ENCODE data around the gene ITGB3BP. TPM values are rescaled to one million over a fixed set of nuclear protein-coding genes. Genes with fewer than 3 reads are reported as not detected.

ITGB3BP gene
- total RNA-seq, 2 donors from 2014 or later: 6.7 TPM; not detected in 1

DNA sequence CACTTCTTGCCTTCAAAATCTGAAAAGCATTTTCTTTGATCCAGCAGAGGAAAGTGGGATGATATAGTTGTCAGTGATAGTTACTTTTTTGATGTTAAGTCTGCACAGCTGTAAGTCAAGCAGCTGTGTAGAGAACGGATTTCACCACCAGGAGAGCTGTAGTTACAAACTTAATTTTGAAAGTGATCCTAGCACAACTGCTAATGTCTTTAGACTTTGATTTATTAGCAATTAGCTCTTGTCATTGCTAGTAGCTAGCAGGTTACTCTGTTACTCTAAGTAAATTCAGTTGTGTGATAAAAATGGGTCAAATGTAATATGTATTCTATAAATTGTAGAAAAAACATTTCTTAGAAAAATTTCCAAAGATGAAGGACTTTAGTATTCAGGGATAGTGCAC, 109.6 kb downstream of the ITGB3BP start:
- Histone ChIP-seq H3K4me1 (no peaks in the 10 kb centered on the region), H3K36me3 (replicated peaks in 1 of 2; ENCODE audit: insufficient read depth in 1 of 2, low read depth in 2 of 2) (no peaks in the 10 kb centered on the region), H3K4me3 (no peak overlapping the region), H3K27me3 (no peaks in the 10 kb centered on the region), H3K27ac (no peak overlapping the region), H3K9me3 (no peaks in the 10 kb centered on the region)
- intact Hi-C loops (cut with DNase I): no loop called here
- ATAC-seq (no peak), DNase-seq (no peak)
- TF ChIP-seq, protein P1, sequence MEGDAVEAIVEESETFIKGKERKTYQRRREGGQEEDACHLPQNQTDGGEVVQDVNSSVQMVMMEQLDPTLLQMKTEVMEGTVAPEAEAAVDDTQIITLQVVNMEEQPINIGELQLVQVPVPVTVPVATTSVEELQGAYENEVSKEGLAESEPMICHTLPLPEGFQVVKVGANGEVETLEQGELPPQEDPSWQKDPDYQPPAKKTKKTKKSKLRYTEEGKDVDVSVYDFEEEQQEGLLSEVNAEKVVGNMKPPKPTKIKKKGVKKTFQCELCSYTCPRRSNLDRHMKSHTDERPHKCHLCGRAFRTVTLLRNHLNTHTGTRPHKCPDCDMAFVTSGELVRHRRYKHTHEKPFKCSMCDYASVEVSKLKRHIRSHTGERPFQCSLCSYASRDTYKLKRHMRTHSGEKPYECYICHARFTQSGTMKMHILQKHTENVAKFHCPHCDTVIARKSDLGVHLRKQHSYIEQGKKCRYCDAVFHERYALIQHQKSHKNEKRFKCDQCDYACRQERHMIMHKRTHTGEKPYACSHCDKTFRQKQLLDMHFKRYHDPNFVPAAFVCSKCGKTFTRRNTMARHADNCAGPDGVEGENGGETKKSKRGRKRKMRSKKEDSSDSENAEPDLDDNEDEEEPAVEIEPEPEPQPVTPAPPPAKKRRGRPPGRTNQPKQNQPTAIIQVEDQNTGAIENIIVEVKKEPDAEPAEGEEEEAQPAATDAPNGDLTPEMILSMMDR (IDR thresholded peaks at IDR 0.05): no peak
- no peak for TF ChIP-seq POLR2A (IDR thresholded peaks at IDR 0.05)
- WGBS, 2 donors: 83 to 84% methylated on average over 1 of the region's 1 CpG

DNA sequence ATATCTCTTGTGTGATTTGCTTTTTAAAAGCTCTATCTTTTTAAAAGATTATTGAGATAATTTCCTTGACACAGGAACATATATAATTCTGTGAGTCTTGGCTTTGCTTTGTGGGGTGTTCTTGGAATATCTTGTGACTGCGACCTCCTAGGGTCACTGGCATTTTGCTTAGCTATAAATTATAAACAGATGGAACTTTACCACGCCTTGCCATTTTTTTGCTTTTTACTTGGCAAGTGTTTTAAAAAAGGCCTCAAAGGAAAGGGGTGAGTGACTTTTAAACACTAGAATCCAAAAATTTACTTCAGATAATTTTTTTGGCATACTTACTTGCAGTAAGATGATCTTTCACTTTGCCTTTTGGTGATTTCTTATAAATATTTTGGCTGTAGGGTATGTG, 112.0 kb downstream of the ITGB3BP start:
- Histone ChIP-seq H3K27ac (no peak overlapping the region), H3K4me3 (no peak overlapping the region), H3K36me3 (replicated peaks in 1 of 2; ENCODE audit: insufficient read depth in 1 of 2, low read depth in 2 of 2) (no peaks in the 10 kb centered on the region), H3K4me1 (no peaks in the 10 kb centered on the region), H3K9me3 (no peaks in the 10 kb centered on the region), H3K27me3 (no peaks in the 10 kb centered on the region)
- TF ChIP-seq, protein P1 (IDR thresholded peaks at IDR 0.05): no peak
- TF ChIP-seq POLR2A (IDR thresholded peaks at IDR 0.05): no peak
- ATAC-seq (no peak), DNase-seq (no peak)
- intact Hi-C loops (cut with DNase I): no loop called here
- WGBS, 2 donors: 82 to 90% methylated on average over 2 of the region's 2 CpGs

DNA sequence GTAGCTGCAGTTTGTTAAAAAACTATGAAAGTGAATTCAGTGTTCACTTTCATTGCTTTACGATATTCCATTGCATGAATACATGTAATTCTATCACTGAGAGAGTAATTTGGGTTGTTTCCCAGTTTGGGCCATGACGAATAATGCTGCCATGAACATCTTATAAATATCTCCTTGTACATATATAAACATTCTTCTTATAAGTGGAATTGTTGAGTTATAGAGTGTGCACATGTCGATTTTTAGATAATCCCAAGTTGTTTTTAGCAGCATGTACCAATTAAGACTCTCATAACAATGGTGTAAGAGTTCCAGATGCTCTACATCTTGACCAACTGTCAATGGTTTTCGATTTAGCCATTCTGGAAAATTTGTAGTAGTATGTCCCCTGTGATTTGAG, 114.7 kb downstream of the ITGB3BP start:
- H3K4me1 ChIP-seq: no peaks in the 10 kb centered on the region
- DNase-seq: no peak
- no peak overlapping the region for H3K4me3 ChIP-seq
- ATAC-seq: no peak
- H3K27ac ChIP-seq: no peak overlapping the region
- no peaks in the 10 kb centered on the region for H3K9me3 ChIP-seq
- TF ChIP-seq POLR2A (IDR thresholded peaks at IDR 0.05): no peak
- TF ChIP-seq, protein P1 (IDR thresholded peaks at IDR 0.05): no peak
- 86 to 89% methylated on average over 4 of the region's 4 CpGs for WGBS, 2 donors
- no peaks in the 10 kb centered on the region for H3K36me3 ChIP-seq (replicated peaks in 1 of 2; ENCODE audit: insufficient read depth in 1 of 2, low read depth in 2 of 2)
- H3K27me3 ChIP-seq: no peaks in the 10 kb centered on the region
- intact Hi-C loops (cut with DNase I): no loop called here

DNA sequence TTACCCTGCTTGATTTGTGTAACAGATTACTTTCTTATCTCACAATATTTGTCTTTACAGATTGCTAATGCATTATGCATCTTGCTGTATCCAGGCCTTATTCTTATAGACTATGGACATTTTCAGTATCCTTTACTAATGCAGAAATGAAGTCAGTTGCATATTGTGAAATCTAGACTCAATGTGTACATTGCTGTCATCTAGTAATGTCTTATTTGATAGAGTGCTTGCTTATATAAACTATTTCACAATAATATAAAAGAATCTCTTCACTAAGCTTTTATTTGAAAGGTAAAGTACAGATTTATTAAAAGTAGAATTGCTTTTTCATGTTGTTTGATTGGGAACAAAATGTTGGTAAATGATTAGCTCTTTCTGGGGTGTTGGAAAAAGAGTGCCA, 116.0 kb downstream of the ITGB3BP start:
- Histone ChIP-seq H3K27me3 (no peaks in the 10 kb centered on the region), H3K27ac (no peak overlapping the region), H3K9me3 (no peaks in the 10 kb centered on the region), H3K36me3 (replicated peaks in 1 of 2; ENCODE audit: insufficient read depth in 1 of 2, low read depth in 2 of 2) (no peaks in the 10 kb centered on the region), H3K4me3 (no peak overlapping the region), H3K4me1 (no peaks in the 10 kb centered on the region)
- intact Hi-C loops (cut with DNase I): no loop called here
- no peak for DNase-seq
- no peak for ATAC-seq
- no peak for TF ChIP-seq POLR2A (IDR thresholded peaks at IDR 0.05)
- TF ChIP-seq, protein P1 (IDR thresholded peaks at IDR 0.05): no peak

DNA sequence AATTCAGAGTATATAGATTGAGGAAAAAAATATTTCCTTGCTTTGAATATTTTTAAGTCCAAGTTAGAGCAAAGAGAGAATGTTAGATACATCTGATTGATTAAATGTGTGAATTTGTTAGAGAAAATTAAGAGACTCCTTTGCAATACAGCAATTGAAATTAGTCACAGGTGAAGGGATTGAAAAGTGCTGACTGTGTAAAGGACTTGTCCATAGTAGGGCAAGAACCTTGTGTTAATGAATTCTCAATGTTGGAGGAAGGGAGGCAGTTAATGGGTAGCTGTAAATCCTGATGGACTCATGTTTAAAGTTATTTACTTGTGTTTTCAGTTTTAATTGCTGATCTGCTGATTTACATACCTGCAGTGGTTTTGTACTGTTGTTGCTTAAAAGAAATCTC, 117.0 kb downstream of the ITGB3BP start:
- H3K9me3 ChIP-seq: no peaks in the 10 kb centered on the region
- H3K4me1 ChIP-seq: no peaks in the 10 kb centered on the region
- DNase-seq (no peak), ATAC-seq (no peak)
- no peaks in the 10 kb centered on the region for H3K27me3 ChIP-seq
- H3K4me3 ChIP-seq: no peak overlapping the region
- H3K27ac ChIP-seq: no peak overlapping the region
- no peak for TF ChIP-seq POLR2A (IDR thresholded peaks at IDR 0.05)
- TF ChIP-seq, protein P1 (IDR thresholded peaks at IDR 0.05): no peak
- no peaks in the 10 kb centered on the region for H3K36me3 ChIP-seq (replicated peaks in 1 of 2; ENCODE audit: insufficient read depth in 1 of 2, low read depth in 2 of 2)
- intact Hi-C loops (cut with DNase I): no loop called here

Measured in body of pancreas (tissue), 4 donors.